Activated CD4-positive, alpha-beta T cell treated with anti-CD3 and anti-CD28 coated beads, Interleukin-2, Interleukin-4, amounts not matched to agents 100 ng/mL and 50 ng/mL, durations not matched to agents 16 hours and 8 hours (primary cell): ENCODE results near the gene WNK2.

Source experiments
- DNase-seq: peaks from one replicate; pipeline ENCODE4 v3.0.0-alpha.2; 2020; ENCODE audit warnings: low spot score

The WNK2 gene

GRCh38 chr9:93185266-93186214 lies 1.6 kb downstream of the WNK2 start:
- no peak for DNase-seq

DNA sequence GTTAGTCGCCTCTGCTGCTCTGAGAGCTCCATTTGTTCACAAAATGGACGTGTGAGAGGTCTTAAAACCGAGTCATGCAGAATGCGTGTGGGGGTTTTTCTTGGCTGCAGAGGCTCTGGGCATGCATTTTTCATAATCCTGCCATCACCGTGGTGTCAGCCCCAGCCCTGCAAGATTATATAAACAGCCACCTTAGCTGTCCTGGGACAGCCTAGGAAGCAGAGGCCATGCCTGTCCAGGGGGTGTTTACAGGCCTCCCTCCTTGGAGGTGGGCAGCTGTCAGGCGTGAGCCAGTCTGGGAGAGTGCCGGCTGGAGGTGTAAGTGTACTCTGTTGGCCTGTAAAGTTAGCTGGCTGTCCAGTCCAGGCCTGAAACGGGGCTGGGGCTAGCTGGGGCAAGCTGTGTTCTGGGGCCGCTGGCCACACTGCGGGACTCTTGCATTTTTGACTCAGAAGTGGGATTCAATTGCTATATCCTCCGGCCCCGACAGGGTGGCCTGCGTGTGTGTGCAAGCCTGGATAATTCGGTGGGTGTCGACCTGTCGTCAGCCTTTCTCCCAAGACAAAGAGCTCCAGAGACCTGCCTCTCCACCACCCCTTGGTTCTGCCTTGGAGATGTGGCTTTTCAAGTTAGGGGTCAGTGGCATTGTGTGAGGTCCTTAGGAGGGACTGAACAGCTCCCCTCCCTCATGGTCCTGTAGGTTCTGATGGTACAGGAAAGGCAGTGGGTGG lies 2.4 kb downstream of the WNK2 start:
- DNase-seq, result no peak

DNA sequence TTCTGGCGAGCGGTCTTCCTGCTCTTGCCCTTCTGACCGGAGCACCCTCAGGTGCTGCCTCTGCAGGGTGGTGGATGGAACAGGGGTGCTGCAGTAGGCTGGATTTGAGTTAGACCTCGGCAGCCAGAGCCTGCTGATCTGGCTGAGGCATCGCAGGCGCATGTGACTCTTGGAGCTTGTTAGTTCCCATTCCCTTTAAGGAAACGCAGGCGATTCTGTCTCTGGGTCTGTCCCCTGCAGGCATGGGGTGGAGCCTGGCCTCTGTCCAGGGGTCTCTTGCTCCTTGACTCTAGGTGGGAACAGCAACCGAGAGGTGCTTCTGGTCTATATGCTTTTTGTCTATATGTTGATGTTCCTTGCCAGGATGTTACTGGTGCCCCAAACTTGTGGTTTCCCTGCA lies 3.1 kb downstream of the WNK2 start:
- no peak for DNase-seq

GRCh38 chr9:93187574-93187973 lies 3.6 kb downstream of the WNK2 start:
- no peak for DNase-seq

GRCh38 chr9:93188426-93189368 lies 4.8 kb downstream of the WNK2 start:
- no peak for DNase-seq

- no peak for DNase-seq
Observed at GRCh38 chr9:93189369-93190132, 5.6 kb downstream of the WNK2 start.

DNA sequence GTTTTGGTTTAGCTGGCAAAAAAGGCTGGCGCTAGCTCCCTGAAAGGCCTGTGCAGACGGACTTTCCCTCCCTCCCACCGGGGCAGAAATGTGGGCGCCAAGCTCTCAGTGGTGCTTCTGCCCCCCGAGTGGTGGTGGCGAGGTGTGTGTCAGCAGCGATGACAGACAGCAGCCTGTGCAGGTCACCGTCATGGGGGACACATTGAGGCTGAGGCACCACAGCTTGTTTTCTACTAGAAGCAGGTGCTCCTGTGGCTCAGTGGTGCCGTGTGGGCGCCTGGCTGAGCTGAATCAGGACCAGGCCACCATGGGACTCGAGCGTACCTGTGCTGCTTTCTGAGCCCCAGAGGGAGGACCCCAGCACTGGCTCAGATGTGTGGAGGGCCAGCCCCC lies 6.2 kb downstream of the WNK2 start:
- no peak for DNase-seq

GRCh38 chr9:93190656-93191353 lies 6.9 kb downstream of the WNK2 start:
- no peak for DNase-seq

GRCh38 chr9:93191354-93191660 lies 7.4 kb downstream of the WNK2 start:
- no peak for DNase-seq

DNA sequence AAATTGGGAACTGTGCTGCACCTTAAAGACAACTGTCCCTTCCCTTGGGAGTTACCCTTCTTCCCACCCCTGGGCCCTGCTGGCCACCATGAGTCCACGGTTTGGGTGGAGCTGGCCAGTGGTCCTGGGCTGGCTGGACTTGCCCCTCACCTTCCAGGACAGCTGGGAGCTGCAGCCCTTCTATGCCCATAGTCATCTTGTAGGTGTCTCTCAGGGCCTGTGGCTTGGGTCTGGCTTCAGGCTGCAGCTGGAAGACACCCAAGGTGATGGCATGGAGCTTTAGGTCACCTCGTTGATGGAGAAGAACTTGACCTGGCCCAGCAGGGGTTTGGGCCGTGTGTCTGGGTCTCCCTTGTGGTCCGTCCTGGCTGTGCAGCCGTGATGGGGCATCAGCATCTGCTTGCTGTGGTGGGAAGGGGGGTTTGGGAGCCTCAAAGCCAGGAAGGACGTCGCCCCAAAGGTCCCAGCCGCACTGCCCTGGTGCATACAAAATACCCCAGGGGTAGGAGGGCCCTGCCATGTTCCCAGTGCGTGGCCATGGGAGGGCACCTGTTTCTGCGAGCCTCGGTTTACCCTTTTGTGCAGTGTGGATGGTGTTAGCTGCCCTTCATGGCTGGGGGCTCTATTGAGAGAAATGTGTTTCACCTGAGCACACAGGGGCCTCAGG lies 8.9 kb downstream of the WNK2 start:
- no peak for DNase-seq

DNA sequence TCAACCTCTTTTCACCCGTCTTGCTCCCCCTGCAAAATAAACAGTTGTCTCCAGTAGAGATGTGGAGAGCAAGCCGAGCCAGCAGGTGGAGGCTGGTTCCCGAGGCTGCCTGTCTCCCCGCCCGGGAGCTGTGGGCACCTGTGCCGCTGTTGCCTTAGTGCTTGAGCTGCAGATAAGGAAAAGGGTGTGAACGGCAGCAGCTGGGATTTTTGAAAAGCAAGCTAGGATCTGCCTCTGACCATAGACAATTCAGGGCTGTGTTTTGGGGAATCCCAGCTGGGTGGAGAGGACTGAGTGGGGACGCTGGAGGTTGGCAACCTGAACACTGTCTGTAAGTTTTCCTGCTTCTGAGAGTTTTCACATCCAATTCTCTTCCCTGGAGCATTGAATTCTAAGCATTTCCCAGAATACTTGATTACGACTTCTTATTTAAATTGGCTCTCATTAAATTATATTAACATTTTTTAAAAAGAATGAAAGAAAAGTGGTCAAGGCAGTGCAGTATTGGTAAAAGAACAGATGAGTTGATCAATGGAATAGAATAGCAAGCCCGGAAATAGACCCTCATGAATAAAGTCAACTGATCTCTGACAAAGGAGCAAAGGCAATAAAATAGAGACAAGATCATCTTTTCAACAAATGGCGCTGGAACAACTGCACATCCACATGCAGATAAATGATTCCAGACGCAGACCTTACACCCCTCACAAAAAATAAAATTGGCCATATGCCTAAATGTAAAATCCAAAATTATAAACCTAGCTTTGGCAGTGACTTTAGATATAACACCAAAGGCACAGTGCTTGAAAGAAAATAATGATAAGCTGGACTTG lies 9.7 kb downstream of the WNK2 start:
- DNase-seq, result no peak

- no peak for DNase-seq
Observed at GRCh38 chr9:93194221-93194625, 10.3 kb downstream of the WNK2 start.

DNA sequence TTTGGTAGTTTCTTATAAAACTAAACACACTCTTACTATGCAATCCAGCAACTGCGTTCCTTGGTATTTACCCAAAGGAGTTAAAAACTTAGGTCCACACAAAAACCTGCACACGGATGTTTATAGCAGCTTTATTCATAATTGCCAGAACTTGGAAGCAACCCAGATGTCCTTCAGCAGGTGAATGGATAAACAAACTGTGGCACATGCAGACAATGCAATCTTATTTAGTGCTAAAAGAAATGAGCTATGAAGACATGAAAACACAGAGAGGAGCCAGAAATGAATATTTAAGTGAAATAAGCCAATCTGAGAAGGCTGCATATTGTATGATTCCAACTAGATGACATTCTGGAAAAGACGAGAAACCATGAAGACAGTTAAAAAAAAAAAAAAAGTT lies 10.7 kb downstream of the WNK2 start:
- DNase-seq, result no peak

GRCh38 chr9:93196096-93197055 lies 12.4 kb downstream of the WNK2 start:
- no peak for DNase-seq

- no peak for DNase-seq
Observed at GRCh38 chr9:93197670-93198069, 13.7 kb downstream of the WNK2 start.

- DNase-seq, result no peak
Observed at GRCh38 chr9:93198117-93198837, 14.3 kb downstream of the WNK2 start.

DNA sequence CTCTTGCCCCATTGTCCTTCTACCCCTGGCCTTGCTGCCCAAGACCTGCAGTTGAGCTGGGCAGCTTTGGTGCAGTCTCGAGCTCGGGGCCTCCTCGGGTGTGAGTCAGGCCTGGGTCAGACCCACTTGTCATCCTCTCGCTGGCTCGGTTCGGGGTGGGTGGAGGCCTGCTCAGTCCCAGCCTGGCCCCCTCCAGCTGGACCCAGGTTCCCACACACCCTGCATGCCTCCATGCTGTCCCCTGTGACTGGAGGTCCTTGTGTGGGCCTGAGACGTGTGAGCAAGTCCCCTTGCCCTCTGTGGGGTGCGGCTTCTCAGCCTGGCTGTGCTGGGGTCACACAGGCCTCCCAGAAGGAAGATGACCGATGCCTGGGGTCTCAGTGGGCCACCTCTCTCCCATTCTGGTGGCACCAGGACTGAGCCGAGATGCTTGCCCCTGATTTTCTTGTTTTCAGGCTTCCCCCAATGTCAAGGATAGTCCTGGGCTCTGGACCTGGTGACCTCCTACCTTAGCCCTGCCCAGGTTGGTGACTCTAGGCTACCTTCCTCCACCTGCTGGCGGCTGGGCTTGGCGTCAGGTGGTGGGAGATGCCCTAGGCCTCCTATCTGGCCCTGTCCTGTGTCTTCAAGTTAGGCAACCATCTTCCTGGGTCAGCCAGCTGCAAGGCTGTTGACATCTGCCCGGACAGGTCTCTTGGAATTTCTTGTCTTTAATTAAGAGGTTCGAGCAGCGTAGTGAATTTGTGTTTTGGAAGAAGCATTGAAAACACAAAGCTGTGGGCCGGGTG lies 15.1 kb downstream of the WNK2 start:
- DNase-seq, result no peak
